Muscle of back (tissue), 13 donors: ENCODE data around the gene HERC5. TPM values are rescaled to one million over a fixed set of nuclear protein-coding genes. Genes with fewer than 3 reads are reported as not detected.
"Not testable (repeated sequence)": the region's sequence is repeated elsewhere in the genome, so short reads cannot be mapped to it uniquely, and the experiment has no call there.

Experiments
- DNase-seq, 3 donors: peaks; one replicate each; pipeline versions ENCODE4 v3.0.0 to v3.0.0-alpha.2; 2013
- long read RNA-seq, 9 donors: transcript quantifications; one replicate each; lab custom pipeline, GENCODE V29; 2026
- polyA plus RNA-seq, 10 donors: library from polyadenylated mRNA; unstranded; fragments of 120-200 nt; gene quantifications; one replicate each; pipeline ENCODE4 v1.2.1, GENCODE V29; 2013; ENCODE audit not compliant: insufficient read length in 10 of 10

HERC5 gene
- 1 to 10 TPM; 2.0 to 3.7 (median 2.6) TPM for polyA plus RNA-seq
- long read RNA-seq, donor 1, result 0 reads
- long read RNA-seq, donor 2, result 0 reads
- long read RNA-seq, donor 3, result 0 reads
- long read RNA-seq, donor 4, result 0 reads
- long read RNA-seq, donor 5, partial matches to known transcripts, result 181 of 181 reads
- long read RNA-seq, donor 5, other reads (novel, unspliced or antisense), result 0 of 181 reads
- long read RNA-seq, donor 6, result 0 reads
- long read RNA-seq, donor 7, result 0 reads
- long read RNA-seq, donor 8, result 0 reads
- long read RNA-seq, donor 9, result 0 reads

GRCh38 chr4:88456670-88457306, at the start of gene HERC5:
Gene HERC5 (plus strand): TSS chr4:88457119. CDS start chr4:88457270, 151 bp downstream.
- DNase-seq, result peak; percentile 84 to 95 (median 89)

- no peak for DNase-seq
These were observed 47.7 kb upstream of the HERC5 start for GRCh38 chr4:88409206-88409605.

- no peak for DNase-seq
These were observed 47.1 kb upstream of the HERC5 start for GRCh38 chr4:88409789-88410188.

GRCh38 chr4:88411491-88412096, 45.3 kb upstream of the HERC5 start:
- DNase-seq, result no peak

GRCh38 chr4:88413801-88414200, 43.1 kb upstream of the HERC5 start:
- no peak for DNase-seq

- no peak for DNase-seq
These were observed 42.2 kb upstream of the HERC5 start for GRCh38 chr4:88414755-88415154.

- no peak for DNase-seq
These were observed 40.9 kb upstream of the HERC5 start for GRCh38 chr4:88415982-88416381.

GRCh38 chr4:88418411-88418810, 38.5 kb upstream of the HERC5 start:
- no peak for DNase-seq

GRCh38 chr4:88419874-88420273, 37.0 kb upstream of the HERC5 start:
- DNase-seq, result no peak

GRCh38 chr4:88420844-88421243, 36.1 kb upstream of the HERC5 start:
- DNase-seq, result no peak

GRCh38 chr4:88422403-88422802, 34.5 kb upstream of the HERC5 start:
- DNase-seq, result no peak

GRCh38 chr4:88429401-88429800, 27.5 kb upstream of the HERC5 start:
- no peak for DNase-seq

GRCh38 chr4:88435987-88436693, 20.8 kb upstream of the HERC5 start:
- DNase-seq, result no peak

- DNase-seq, result not testable (repeated sequence)
These were observed 19.0 kb upstream of the HERC5 start for GRCh38 chr4:88437873-88438272.

GRCh38 chr4:88439161-88439760, 17.7 kb upstream of the HERC5 start:
- no peak for DNase-seq

GRCh38 chr4:88440146-88440545, 16.8 kb upstream of the HERC5 start:
- no peak for DNase-seq

GRCh38 chr4:88441696-88442095, 15.2 kb upstream of the HERC5 start:
- no peak for DNase-seq

- no peak for DNase-seq
These were observed 14.2 kb upstream of the HERC5 start for GRCh38 chr4:88442689-88443191.

- no peak for DNase-seq
These were observed 13.4 kb upstream of the HERC5 start for GRCh38 chr4:88443486-88443885.

GRCh38 chr4:88445252-88445651, 11.7 kb upstream of the HERC5 start:
- no peak for DNase-seq

GRCh38 chr4:88446124-88446523, 10.8 kb upstream of the HERC5 start:
- no peak for DNase-seq
